ENCODE data around the gene BSN. TPM values are rescaled to one million over a fixed set of nuclear protein-coding genes. Genes with fewer than 3 reads are reported as not detected.
A peak's percentile ranks its signal among the peaks of the same experiment; 100 is the strongest.

The BSN gene
- total and polyA plus RNA-seq, 2 experiments from 2014 or later = 1.2 to 2.1 TPM

DNA sequence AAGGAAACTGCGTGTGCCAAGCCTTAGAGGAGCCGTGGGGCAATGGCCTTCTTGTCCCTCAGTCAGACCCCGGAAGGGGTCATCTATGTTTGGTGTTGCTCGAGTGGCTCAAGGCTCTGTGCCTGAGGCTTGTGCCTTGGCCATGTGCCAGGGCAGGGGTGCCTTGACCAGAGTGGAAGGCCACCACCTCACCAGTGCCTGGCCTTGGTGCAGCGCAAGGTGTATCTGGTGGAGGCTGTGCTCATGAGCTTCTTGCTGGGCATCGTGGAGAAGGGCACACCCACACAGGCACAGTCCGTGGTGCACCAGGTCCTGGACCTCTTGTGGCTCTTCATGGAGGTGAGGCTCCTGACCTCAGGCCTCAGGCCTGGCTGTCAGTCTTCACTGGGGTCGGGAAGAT, 145.7 kb downstream of the BSN start:
- TF ChIP-seq, protein P1, sequence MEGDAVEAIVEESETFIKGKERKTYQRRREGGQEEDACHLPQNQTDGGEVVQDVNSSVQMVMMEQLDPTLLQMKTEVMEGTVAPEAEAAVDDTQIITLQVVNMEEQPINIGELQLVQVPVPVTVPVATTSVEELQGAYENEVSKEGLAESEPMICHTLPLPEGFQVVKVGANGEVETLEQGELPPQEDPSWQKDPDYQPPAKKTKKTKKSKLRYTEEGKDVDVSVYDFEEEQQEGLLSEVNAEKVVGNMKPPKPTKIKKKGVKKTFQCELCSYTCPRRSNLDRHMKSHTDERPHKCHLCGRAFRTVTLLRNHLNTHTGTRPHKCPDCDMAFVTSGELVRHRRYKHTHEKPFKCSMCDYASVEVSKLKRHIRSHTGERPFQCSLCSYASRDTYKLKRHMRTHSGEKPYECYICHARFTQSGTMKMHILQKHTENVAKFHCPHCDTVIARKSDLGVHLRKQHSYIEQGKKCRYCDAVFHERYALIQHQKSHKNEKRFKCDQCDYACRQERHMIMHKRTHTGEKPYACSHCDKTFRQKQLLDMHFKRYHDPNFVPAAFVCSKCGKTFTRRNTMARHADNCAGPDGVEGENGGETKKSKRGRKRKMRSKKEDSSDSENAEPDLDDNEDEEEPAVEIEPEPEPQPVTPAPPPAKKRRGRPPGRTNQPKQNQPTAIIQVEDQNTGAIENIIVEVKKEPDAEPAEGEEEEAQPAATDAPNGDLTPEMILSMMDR (IDR thresholded peaks at IDR 0.05; ENCODE audit: low read depth, low read length) = no peak
- H3K27ac ChIP-seq = no peak overlapping the region
- DNase-seq (ENCODE audit: low read depth in 1 of 2, low spot score in 1 of 2) = no peak
- no peaks in the 10 kb centered on the region for H3K9me3 ChIP-seq (ENCODE audit: low read depth)
- H3K4me1 ChIP-seq (ENCODE audit: low read depth) = no peaks in the 10 kb centered on the region
- H3K27me3 ChIP-seq = no peaks in the 10 kb centered on the region
- no peak overlapping the region for H3K4me3 ChIP-seq
- H3K36me3 ChIP-seq = no peaks in the 10 kb centered on the region

DNA sequence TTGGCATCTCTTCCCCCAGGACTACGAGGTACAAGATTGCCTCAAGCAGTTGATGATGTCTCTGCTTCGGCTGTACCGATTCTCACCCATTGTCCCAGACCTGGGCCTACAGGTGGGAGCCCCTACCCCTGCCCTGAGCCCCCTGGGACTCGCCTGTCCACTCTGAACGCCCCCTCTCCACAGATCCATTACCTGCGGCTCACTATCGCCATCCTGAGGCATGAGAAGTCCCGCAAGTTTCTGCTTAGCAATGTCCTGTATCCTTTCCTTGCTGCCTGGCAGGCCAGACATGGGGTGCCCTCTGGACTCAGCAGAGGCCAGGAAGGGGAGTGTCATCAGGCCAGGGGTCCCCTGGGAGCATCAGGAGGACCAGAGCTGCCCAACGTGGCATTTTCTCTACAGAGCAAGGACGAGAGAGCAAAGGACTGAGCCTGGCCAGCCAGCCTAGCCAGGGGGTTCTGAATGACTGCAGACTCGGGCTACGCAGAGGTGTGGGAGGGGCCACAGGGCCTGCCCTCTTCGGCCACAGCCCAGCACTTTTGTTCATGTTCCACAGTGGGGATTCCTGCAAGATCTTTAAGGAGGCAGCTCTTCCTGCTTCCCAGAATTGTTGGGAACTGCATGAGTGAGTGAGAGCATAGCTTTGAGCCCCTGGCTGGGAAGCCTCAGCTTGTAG, 146.3 kb downstream of the BSN start:
- no peaks in the 10 kb centered on the region for H3K27me3 ChIP-seq
- H3K4me1 ChIP-seq (ENCODE audit: low read depth) = no peaks in the 10 kb centered on the region
- H3K4me3 ChIP-seq = no peak overlapping the region
- no peaks in the 10 kb centered on the region for H3K9me3 ChIP-seq (ENCODE audit: low read depth)
- no peak for DNase-seq (ENCODE audit: low read depth in 1 of 2, low spot score in 1 of 2)
- H3K36me3 ChIP-seq = no peaks in the 10 kb centered on the region
- TF ChIP-seq, protein P1 (IDR thresholded peaks at IDR 0.05; ENCODE audit: low read depth, low read length) = peak; percentile 11
- no peak overlapping the region for H3K27ac ChIP-seq

DNA sequence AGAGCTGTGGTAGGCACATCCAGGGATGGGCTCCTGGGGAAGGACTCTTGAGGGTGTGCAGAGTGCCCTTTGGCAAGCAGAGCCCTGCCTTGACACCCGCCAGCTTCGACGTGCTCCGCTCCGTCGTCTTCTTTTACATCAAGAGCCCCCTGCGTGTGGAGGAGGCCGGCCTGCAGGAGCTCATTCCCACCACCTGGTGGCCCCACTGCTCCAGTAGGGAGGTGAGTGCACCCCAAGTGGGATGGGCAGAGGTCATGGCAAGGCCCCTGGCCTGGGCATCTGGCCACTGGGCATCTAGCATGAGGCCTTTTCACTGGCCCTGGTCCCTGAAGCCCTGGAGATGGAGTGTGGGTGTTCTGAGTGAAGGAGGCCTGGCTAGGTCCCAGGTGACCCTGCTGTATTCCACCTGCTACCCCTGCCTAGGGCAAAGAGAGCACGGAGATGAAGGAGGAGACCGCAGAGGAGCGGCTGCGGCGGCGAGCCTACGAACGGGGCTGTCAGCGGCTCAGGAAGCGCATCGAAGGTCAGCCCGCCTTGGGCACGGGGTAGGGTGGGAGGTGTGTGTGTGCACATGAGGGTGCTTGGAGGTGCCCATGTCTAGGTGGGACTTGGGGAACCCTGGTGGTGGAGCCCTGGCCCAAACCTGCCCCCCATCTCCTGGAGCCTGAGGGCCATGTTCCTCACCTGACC, 147.3 kb downstream of the BSN start:
- Histone ChIP-seq H3K27ac (no peak overlapping the region), H3K4me1 (ENCODE audit: low read depth) (no peaks in the 10 kb centered on the region), H3K4me3 (no peak overlapping the region), H3K27me3 (no peaks in the 10 kb centered on the region), H3K9me3 (ENCODE audit: low read depth) (no peaks in the 10 kb centered on the region), H3K36me3 (no peaks in the 10 kb centered on the region)
- peak in 1 of 2 donors; percentile 39 for DNase-seq (ENCODE audit: low read depth in 1 of 2, low spot score in 1 of 2)
- TF ChIP-seq, protein P1 (IDR thresholded peaks at IDR 0.05; ENCODE audit: low read depth, low read length) = peak; percentile 49

DNA sequence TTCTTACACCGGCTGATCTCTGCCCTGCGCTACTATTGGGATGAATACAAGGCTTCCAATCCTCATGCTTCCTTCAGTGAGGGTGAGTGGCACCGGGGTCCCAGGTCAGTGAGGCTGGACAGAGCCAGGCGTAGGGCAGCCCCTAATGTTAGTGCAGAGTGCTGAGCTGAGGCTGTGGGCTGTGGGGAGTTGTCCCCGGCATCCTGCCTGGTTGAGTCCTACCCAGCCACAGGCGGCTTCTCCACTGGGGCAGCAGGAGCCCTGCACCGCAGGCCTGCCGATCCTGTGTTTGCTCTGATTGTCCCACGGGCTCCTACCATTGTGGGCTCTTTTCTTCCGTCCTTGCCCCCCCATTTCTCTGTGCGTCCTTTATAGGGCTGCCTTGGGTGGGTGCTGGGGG, 148.4 kb downstream of the BSN start:
- Histone ChIP-seq H3K9me3 (ENCODE audit: low read depth) (no peaks in the 10 kb centered on the region), H3K4me3 (no peak overlapping the region), H3K36me3 (no peaks in the 10 kb centered on the region), H3K27ac (no peak overlapping the region), H3K27me3 (no peaks in the 10 kb centered on the region), H3K4me1 (ENCODE audit: low read depth) (no peaks in the 10 kb centered on the region)
- TF ChIP-seq, protein P1 (IDR thresholded peaks at IDR 0.05; ENCODE audit: low read depth, low read length) = no peak
- DNase-seq (ENCODE audit: low read depth in 1 of 2, low spot score in 1 of 2) = no peak

DNA sequence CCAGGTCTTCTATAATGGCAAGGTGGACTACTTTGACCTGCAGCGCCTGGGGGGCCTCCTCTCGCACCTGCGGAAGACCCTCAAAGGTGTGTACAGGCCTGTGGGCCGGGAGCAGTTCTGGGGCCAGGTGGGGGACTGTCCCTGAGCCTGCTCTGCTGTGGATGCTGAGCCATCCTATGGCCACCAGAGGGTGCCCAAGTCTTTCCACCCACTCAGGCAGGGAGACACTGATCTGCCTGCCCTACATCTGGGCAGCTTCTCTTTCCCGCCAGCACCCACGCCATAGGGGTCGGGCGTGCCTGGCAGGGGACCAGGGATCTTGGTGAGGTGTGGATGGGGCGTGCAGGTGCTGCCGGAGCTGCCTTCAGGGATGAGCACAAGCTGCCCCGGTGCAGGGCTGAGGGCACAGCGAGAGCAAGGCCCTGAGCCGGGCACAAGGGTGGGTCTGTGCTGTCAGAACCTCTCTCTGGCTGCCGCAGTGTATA, 149.2 kb downstream of the BSN start:
- Histone ChIP-seq H3K27me3 (no peaks in the 10 kb centered on the region), H3K4me3 (no peak overlapping the region), H3K9me3 (ENCODE audit: low read depth) (no peaks in the 10 kb centered on the region), H3K27ac (no peak overlapping the region), H3K36me3 (no peaks in the 10 kb centered on the region), H3K4me1 (ENCODE audit: low read depth) (no peaks in the 10 kb centered on the region)
- DNase-seq (ENCODE audit: low read depth in 1 of 2, low spot score in 1 of 2) = peak; percentile 68 to 72
- TF ChIP-seq, protein P1 (IDR thresholded peaks at IDR 0.05; ENCODE audit: low read depth, low read length) = peak; percentile 87
